A549 (cell line): Measurements from ENCODE around the gene ENTREP1. TPM values are rescaled to one million over a fixed set of nuclear protein-coding genes. Genes with fewer than 3 reads are reported as not detected.

Experiments
- ATAC-seq, 2 experiments: fragments of 200-7000 bp in 1 of 2; fragments of >200 bp in 1 of 2; cut with Nextera tagmentation in 1 of 2; cut with Tn5 transposase in 1 of 2; 3 replicates each; pipeline versions ENCODE4 v1.8.0 to v1.9.1; 2018 to 2020; ENCODE audit warnings: mild to moderate bottlenecking in 1 of 2, moderate library complexity in 1 of 2
- CTCF ChIA-PET: fragments of 300-600 bp; sonication (Branson Sonifier 250); formaldehyde crosslinking; extraction: SDS; loops from one replicate; lab custom pipeline; 2021; ENCODE audit warnings: antibody characterized with exemption, inconsistent platforms; lab: Yijun Ruan, JAX
- POLR2A ChIA-PET: fragments of 350-600 bp; formaldehyde crosslinking; extraction: SDS; loops from one replicate; lab custom pipeline; 2021; ENCODE audit warnings: antibody characterized with exemption, inconsistent platforms; lab: Yijun Ruan, JAX
- DNase-seq, 2 experiments: peaks; one replicate each; pipeline versions ENCODE4 v3.0.0 to v3.0.0-alpha.2; 2011 to 2016; ENCODE audit warnings: low read depth in 1 of 2, low spot score in 1 of 2
- FAIRE-seq: peaks from 2 replicates; lab custom pipeline; 2011; peaks lifted over from hg19 to GRCh38; lab: Jason Lieb, UNC
- H3K27ac ChIP-seq, 2 experiments: fragments of >200 bp; sonication (Bioruptor Twin); formaldehyde crosslinking; 3 replicates each; pipeline ENCODE4 v1.5.1; 2016 to 2017
- H3K4me1 ChIP-seq: fragments of >200 bp; sonication (Bioruptor Twin); formaldehyde crosslinking; 3 replicates; pipeline ENCODE4 v1.6.1; 2016
- H3K4me2 ChIP-seq: fragments of >200 bp; sonication (Bioruptor Twin); formaldehyde crosslinking; 3 replicates; pipeline ENCODE4 v1.6.1; 2016
- H3K4me3 ChIP-seq: fragments of >200 bp; sonication (Bioruptor Twin); formaldehyde crosslinking; 3 replicates; pipeline ENCODE4 v1.5.1; 2016
- H3K9me3 ChIP-seq: fragments of >200 bp; sonication (Bioruptor Twin); formaldehyde crosslinking; 3 replicates; pipeline ENCODE4 v1.6.1; 2016
- CBX8 ChIP-seq: fragments of 200-600 bp; sonication (generic); IDR thresholded peaks from 2 replicates; pipeline ENCODE4 v1.6.1; 2016
- EHF ChIP-seq: fragments of 250-450 bp; sonication (Bioruptor Pico); IDR thresholded peaks from 2 replicates; pipeline ENCODE4 v1.5.0; 2020; ENCODE audit warnings: mild to moderate bottlenecking
- EP300 ChIP-seq, 2 experiments: fragments of >200 bp; sonication (Bioruptor Twin); formaldehyde crosslinking; IDR thresholded peaks; 2 replicates in 1 of 2; 3 replicates in 1 of 2; pipeline ENCODE4 v1.6.1; 2016 to 2017
- FOSB ChIP-seq: fragments of 250-450 bp; sonication (Bioruptor Pico); IDR thresholded peaks from 2 replicates; pipeline ENCODE4 v1.5.0; 2020; ENCODE audit warnings: mild to moderate bottlenecking, moderate library complexity
- FOSL2 ChIP-seq, 2 experiments: fragments of 450-650 bp in 1 of 2; fragments of >200 bp in 1 of 2; sonication (Bioruptor Twin) in 1 of 2; formaldehyde crosslinking; IDR thresholded peaks; 2 replicates each; pipeline versions ENCODE4 v1.5.0 to v1.6.1; 2016 to 2020; ENCODE audit warnings: mild to moderate bottlenecking in 1 of 2, moderate library complexity in 1 of 2
- FOXS1 ChIP-seq: fragments of 250-450 bp; sonication (Bioruptor Pico); IDR thresholded peaks from 2 replicates; pipeline ENCODE4 v1.5.0; 2020; ENCODE audit warnings: mild to moderate bottlenecking, moderate library complexity
- HDAC2 ChIP-seq: fragments of 200-600 bp; sonication (generic); IDR thresholded peaks from 2 replicates; pipeline ENCODE4 v1.6.1; 2016
- HOXB13 ChIP-seq: fragments of 250-450 bp; sonication (Bioruptor Pico); IDR thresholded peaks from 2 replicates; pipeline ENCODE4 v1.5.0; 2020; ENCODE audit warnings: low read depth, mild to moderate bottlenecking, moderate library complexity
- KDM1A ChIP-seq: fragments of 200-600 bp; sonication (generic); IDR thresholded peaks from 2 replicates; pipeline ENCODE4 v1.6.1; 2016; ENCODE audit warnings: low read depth, mild to moderate bottlenecking
- KDM5A ChIP-seq: fragments of 200-600 bp; sonication (generic); IDR thresholded peaks from 2 replicates; pipeline ENCODE4 v1.6.1; 2016; ENCODE audit warnings: antibody characterized with exemption, mild to moderate bottlenecking
- MAFK ChIP-seq: fragments of 450-650 bp; IDR thresholded peaks from 2 replicates; pipeline ENCODE4 v1.6.1; 2014; ENCODE audit not compliant: partially characterized antibody
- MAX ChIP-seq: IDR thresholded peaks from 2 replicates; pipeline ENCODE4 v1.6.1; 2012
- MYC ChIP-seq: IDR thresholded peaks from 2 replicates; pipeline ENCODE4 v1.6.1; 2012; ENCODE audit warnings: mild to moderate bottlenecking, inconsistent platforms, low read length, improper control_type of control experiment, borderline replicate concordance
- NFE2L2 ChIP-seq: fragments of 150-350 bp; conservative IDR thresholded peaks from 2 replicates; pipeline ENCODE4 v1.6.1; 2014; ENCODE audit warnings: low read length
- NPAS2 ChIP-seq: fragments of 250-450 bp; sonication (Bioruptor Pico); IDR thresholded peaks from 2 replicates; pipeline ENCODE4 v1.8.0; 2022; ENCODE audit warnings: mild to moderate bottlenecking, moderate library complexity, borderline replicate concordance
- PHF8 ChIP-seq: fragments of 200-600 bp; sonication (generic); IDR thresholded peaks from 2 replicates; pipeline ENCODE4 v1.6.1; 2016; ENCODE audit warnings: low read depth, mild to moderate bottlenecking, antibody characterized with exemption, moderate library complexity, borderline replicate concordance
- POLR2A ChIP-seq: IDR thresholded peaks from 2 replicates; pipeline ENCODE4 v1.6.1; 2012; ENCODE audit warnings: mild to moderate bottlenecking, low read length
- POLR2AphosphoS2 ChIP-seq: conservative IDR thresholded peaks from 2 replicates; pipeline ENCODE4 v1.6.1; 2012; ENCODE audit warnings: low read length, improper control_type of control experiment, inconsistent platforms
- RAD21 ChIP-seq, 2 experiments: fragments of >200 bp in 1 of 2; sonication (Bioruptor Twin) in 1 of 2; formaldehyde crosslinking in 1 of 2; IDR thresholded peaks in 1 of 2; conservative IDR thresholded peaks in 1 of 2; 2 replicates in 1 of 2; 3 replicates in 1 of 2; pipeline ENCODE4 v1.6.1; 2012 to 2018; ENCODE audit warnings: inconsistent platforms in 1 of 2
- RCOR1 ChIP-seq: fragments of 150-350 bp; IDR thresholded peaks from 2 replicates; pipeline ENCODE4 v1.6.1; 2014; ENCODE audit warnings: antibody characterized with exemption, low read length, low read depth
- RFX5 ChIP-seq: fragments of 450-650 bp; IDR thresholded peaks from 2 replicates; pipeline ENCODE4 v1.7.1; 2014; ENCODE audit warnings: antibody characterized with exemption, mild to moderate bottlenecking, moderate library complexity
- RNF2 ChIP-seq: fragments of 200-600 bp; sonication (generic); IDR thresholded peaks from 2 replicates; pipeline ENCODE4 v1.6.1; 2016; ENCODE audit warnings: low read depth, mild to moderate bottlenecking, antibody characterized with exemption, moderate library complexity, borderline replicate concordance
- TFCP2L1 ChIP-seq: fragments of 250-450 bp; sonication (Bioruptor Pico); IDR thresholded peaks from 2 replicates; pipeline ENCODE4 v1.5.0; 2021; ENCODE audit warnings: mild to moderate bottlenecking
- TP53 ChIP-seq: fragments of 250-450 bp; sonication (Bioruptor Pico); IDR thresholded peaks from 2 replicates; pipeline ENCODE4 v1.5.0; 2021; ENCODE audit warnings: mild to moderate bottlenecking, moderate library complexity
- USF2 ChIP-seq: fragments of 450-650 bp; IDR thresholded peaks from 2 replicates; pipeline ENCODE4 v1.6.1; 2014; ENCODE audit warnings: antibody characterized with exemption
- ZC3H11A ChIP-seq: fragments of 450-650 bp; IDR thresholded peaks from 2 replicates; pipeline ENCODE4 v1.6.1; 2014; ENCODE audit warnings: antibody characterized with exemption, mild to moderate bottlenecking
- ZFP36 ChIP-seq: fragments of 450-650 bp; IDR thresholded peaks from 2 replicates; pipeline ENCODE4 v1.6.1; 2014; ENCODE audit warnings: borderline replicate concordance; ENCODE audit not compliant: partially characterized antibody
- ZSCAN20 ChIP-seq: fragments of 250-450 bp; sonication (Bioruptor Pico); IDR thresholded peaks from 2 replicates; pipeline ENCODE4 v1.8.0; 2022; ENCODE audit warnings: mild to moderate bottlenecking, moderate library complexity
- WGBS: methylation state at CpG from one replicate; pipeline ENCODE4 v1.1.6; 2017; ENCODE audit errors: missing lambda C conversion rate; 5-methylcytosine and 5-hydroxymethylcytosine counted together
- polyA plus RNA-seq, 4 experiments: library from polyadenylated mRNA; depleted of rRNA in 3 of 4; stranded (reverse); fragments of >200 nt; fragmentation: RNase III in 1 of 4; extraction: RNeasy Plus Mini Kit Qiagen cat#74134 plus additional on column Dnase treatment in 1 of 4; gene quantifications; 2 replicates in 3 of 4; 3 replicates in 1 of 4; pipeline ENCODE4 v1.2.3, GENCODE V29; 2011 to 2017
- TF ChIP-seq, protein P1 (sequence below): IDR thresholded peaks from 2 replicates; pipeline ENCODE4 v1.6.1; 2012; ENCODE audit warnings: low read depth, borderline replicate concordance
- TF ChIP-seq, protein P2 (sequence below): fragments of >200 bp; sonication (Bioruptor Twin); formaldehyde crosslinking; IDR thresholded peaks from 2 replicates; pipeline ENCODE4 v1.6.1; 2016
- TF ChIP-seq, protein P3 (sequence below): fragments of >200 bp; sonication (Bioruptor Twin); formaldehyde crosslinking; IDR thresholded peaks from 3 replicates; pipeline ENCODE4 v1.6.1; 2016

The ENTREP1 gene
- polyA plus RNA-seq, 2 of the 4 experiments (the other 2 are of a cell fraction), result 0.03 to 0.09 TPM

DNA sequence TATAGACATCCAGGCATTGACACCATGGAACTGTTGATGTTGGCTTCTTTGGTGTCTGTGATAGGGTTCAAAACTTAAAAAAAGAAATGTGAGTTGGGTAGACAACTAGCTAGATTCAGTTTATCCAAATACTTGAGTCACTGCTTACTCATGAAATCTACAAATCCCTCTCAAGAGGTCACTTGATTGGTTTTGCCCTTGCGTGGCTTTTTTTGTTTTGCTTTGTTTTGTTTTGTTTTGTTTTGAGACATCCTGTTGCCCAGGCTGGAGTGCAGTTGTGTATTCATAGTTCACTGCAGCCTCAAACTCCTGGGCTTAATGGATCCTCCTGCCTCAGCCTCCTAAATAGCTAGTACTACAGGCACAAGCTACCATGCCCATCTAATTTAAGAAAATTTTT, 10.5 kb upstream of the ENTREP1 start:
- FAIRE-seq, result no peak
- ChIA-PET CTCF (no interaction called here), POLR2A (no interaction called here)
- Histone ChIP-seq H3K27ac (no peak overlapping the region), H3K4me3 (no peak overlapping the region), H3K4me1 (no peaks in the 10 kb centered on the region), H3K4me2 (no peak overlapping the region), H3K9me3 (peaks cover 5% of the 10 kb centered on the region; the same call in 2 of the 3 replicates)
- 16% methylated on average over 1 of the region's 1 CpG for WGBS
- no peak for ATAC-seq
- no peak for DNase-seq
- TF ChIP-seq RCOR1 (no peak), NPAS2 (CRISPR knock-in tag) (no peak), POLR2A (no peak), MAX (no peak), RNF2 (no peak), EP300 (IDR thresholded peaks at IDR 0.05) (no peak), USF2 (no peak), FOXS1 (no peak), TFCP2L1 (CRISPR knock-in tag) (no peak), TP53 (CRISPR knock-in tag) (no peak), RAD21 (conservative IDR thresholded peaks at IDR 0.05 in 1 of 2, IDR thresholded peaks at IDR 0.05 in 1 of 2) (no peak), KDM5A (no peak), HOXB13 (CRISPR knock-in tag) (no peak), EHF (CRISPR knock-in tag) (no peak), MAFK (no peak)
- TF ChIP-seq, protein P1, sequence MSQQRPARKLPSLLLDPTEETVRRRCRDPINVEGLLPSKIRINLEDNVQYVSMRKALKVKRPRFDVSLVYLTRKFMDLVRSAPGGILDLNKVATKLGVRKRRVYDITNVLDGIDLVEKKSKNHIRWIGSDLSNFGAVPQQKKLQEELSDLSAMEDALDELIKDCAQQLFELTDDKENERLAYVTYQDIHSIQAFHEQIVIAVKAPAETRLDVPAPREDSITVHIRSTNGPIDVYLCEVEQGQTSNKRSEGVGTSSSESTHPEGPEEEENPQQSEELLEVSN, result no peak
- TF ChIP-seq, protein P2, sequence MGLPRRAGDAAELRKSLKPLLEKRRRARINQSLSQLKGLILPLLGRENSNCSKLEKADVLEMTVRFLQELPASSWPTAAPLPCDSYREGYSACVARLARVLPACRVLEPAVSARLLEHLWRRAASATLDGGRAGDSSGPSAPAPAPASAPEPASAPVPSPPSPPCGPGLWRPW, result no peak
- TF ChIP-seq, protein P3, sequence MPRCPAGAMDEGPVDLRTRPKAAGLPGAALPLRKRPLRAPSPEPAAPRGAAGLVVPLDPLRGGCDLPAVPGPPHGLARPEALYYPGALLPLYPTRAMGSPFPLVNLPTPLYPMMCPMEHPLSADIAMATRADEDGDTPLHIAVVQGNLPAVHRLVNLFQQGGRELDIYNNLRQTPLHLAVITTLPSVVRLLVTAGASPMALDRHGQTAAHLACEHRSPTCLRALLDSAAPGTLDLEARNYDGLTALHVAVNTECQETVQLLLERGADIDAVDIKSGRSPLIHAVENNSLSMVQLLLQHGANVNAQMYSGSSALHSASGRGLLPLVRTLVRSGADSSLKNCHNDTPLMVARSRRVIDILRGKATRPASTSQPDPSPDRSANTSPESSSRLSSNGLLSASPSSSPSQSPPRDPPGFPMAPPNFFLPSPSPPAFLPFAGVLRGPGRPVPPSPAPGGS, result no peak

DNA sequence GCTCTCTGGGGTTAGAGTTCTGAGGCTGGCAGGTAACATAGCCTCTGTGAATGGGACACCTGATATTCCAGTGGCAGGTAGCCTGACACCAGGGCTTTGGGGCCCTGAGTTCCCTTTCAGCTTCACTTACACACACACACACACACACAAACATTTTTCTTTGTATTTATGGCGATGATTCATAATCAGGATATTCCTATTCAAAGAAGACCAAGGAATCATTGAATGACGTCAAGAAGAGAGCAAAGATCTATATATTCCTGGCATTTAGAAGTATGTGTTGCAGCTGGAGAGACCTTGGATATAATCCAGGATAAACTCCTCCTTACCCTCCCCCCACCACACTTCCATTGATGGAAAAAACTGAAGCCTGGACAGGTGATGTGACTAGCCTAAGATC, 7.9 kb upstream of the ENTREP1 start:
- ATAC-seq (no peak), FAIRE-seq (no peak), DNase-seq (peak in 1 of 2 experiments; percentile 10)
- Histone ChIP-seq H3K27ac (no peak overlapping the region), H3K4me2 (no peak overlapping the region), H3K9me3 (peaks cover 5% of the 10 kb centered on the region; the same call in 2 of the 3 replicates), H3K4me3 (no peak overlapping the region), H3K4me1 (no peaks in the 10 kb centered on the region)
- ChIA-PET CTCF (interaction anchor here (0.5 to 1.3 kb wide), 3 partner anchors 21 to 94 kb away, joined by 3 read pairs; no protein-coding TSS in a partner anchor), POLR2A (no interaction called here)
- TF ChIP-seq POLR2A, result no peak
- WGBS, result 44% methylated on average over 2 of the region's 2 CpGs

DNA sequence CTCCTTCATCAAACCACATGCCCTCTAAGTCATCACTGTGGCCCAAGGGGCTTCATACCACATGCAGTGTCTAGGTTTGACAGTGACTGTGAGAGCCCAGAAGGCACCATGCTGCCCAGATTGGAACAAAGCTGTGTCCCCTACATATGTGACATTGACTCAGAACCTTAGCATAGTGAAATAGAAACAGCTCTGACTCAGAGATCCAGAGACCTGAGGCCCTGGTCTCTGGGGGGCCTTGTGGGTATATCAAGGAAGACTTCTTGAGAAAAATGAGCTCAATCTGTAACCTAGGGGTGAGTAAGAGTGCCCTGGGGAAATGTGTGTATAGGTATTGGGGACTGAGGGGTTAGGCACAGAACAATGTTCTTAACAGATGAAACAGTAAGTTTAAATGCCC, 7.1 kb upstream of the ENTREP1 start:
- CTCF ChIA-PET, result interaction anchor here (1.1 to 1.3 kb wide), 2 partner anchors 22 to 25 kb away, joined by 3 read pairs; no protein-coding TSS in a partner anchor
- FAIRE-seq, result no peak
- H3K4me2 ChIP-seq, result no peak overlapping the region
- H3K9me3 ChIP-seq, result no peaks in the 10 kb centered on the region; the same call in 1 of the 3 replicates
- no peaks in the 10 kb centered on the region for H3K4me1 ChIP-seq
- no peak for DNase-seq
- H3K4me3 ChIP-seq, result no peak overlapping the region
- TF ChIP-seq FOSL2 (IDR thresholded peaks at IDR 0.05) (no peak), FOSL2 (CRISPR knock-in tag; IDR thresholded peaks at IDR 0.05) (no peak), POLR2A (no peak), ZSCAN20 (CRISPR knock-in tag) (no peak), FOSB (CRISPR knock-in tag) (no peak), ZFP36 (no peak), PHF8 (no peak), MYC (no peak), RFX5 (no peak), KDM1A (no peak), ZC3H11A (no peak), HDAC2 (no peak), NFE2L2 (no peak), MAFK (no peak), POLR2AphosphoS2 (no peak), USF2 (no peak), RAD21 (conservative IDR thresholded peaks at IDR 0.05 in 1 of 2, IDR thresholded peaks at IDR 0.05 in 1 of 2) (no peak), RCOR1 (no peak), CBX8 (no peak)
- POLR2A ChIA-PET, result no interaction called here
- no peak overlapping the region for H3K27ac ChIP-seq
- no peak for ATAC-seq
